ENCODE data around the gene CLEC1A. TPM values are rescaled to one million over a fixed set of nuclear protein-coding genes. Genes with fewer than 3 reads are reported as not detected.

CLEC1A gene
- total RNA-seq, 2 experiments from 2014 or later: not detected

DNA sequence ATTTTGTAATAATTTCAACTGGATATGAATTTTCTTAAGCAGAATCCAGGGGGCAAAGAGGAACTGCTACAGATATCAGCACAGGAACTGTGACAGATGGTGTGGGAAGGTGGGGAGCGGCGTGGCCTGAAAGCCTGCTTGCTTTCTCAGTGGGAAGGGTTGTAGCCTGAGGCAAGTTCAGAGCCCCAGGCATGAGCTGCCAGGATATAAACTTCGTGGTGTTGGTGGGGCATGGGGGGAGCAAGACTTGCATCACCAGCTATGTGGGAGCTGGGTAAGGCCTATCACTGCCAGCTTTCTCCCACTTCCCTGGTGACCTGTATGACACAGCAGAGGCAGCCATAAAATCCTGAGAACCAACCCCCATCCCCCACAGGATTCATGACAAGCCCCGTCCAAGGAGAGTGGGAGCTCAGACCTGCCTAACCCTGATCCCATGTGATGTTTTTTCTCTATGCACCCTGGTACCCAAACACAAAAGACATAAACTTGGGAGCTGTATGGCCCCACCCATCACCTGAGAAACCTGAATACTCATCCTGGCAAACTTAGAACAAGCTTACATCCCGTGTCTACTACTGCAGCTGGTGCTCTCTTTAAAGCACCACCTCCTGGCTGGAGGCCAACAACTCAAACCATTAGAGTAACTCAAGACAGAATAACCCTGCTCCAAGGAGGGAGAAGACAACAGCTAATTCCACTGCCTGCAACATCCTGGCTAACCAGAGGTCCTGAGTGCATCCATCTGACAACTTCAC is 16.5 kb downstream of the CLEC1A start:
- Mint-ChIP-seq H3K27ac (no peak overlapping the region), H3K27me3 (peaks cover 19% of the 10 kb centered on the region), H3K4me3 (no peak overlapping the region), H3K36me3 (ENCODE audit: low read depth) (no peaks in the 10 kb centered on the region), H3K9me3 (peaks cover 10% of the 10 kb centered on the region), H3K4me1 (ENCODE audit: low read depth) (no peaks in the 10 kb centered on the region)
- CTCF ChIA-PET: interaction anchor here (1.1 kb wide), 1 partner anchor 16 kb away, joined by 3 read pairs; no protein-coding TSS in a partner anchor
- H3K27ac ChIP-seq (ENCODE audit: low read depth in 1 of 2, low read length in 2 of 2): no peak overlapping the region
- TF ChIP-seq, protein P1, sequence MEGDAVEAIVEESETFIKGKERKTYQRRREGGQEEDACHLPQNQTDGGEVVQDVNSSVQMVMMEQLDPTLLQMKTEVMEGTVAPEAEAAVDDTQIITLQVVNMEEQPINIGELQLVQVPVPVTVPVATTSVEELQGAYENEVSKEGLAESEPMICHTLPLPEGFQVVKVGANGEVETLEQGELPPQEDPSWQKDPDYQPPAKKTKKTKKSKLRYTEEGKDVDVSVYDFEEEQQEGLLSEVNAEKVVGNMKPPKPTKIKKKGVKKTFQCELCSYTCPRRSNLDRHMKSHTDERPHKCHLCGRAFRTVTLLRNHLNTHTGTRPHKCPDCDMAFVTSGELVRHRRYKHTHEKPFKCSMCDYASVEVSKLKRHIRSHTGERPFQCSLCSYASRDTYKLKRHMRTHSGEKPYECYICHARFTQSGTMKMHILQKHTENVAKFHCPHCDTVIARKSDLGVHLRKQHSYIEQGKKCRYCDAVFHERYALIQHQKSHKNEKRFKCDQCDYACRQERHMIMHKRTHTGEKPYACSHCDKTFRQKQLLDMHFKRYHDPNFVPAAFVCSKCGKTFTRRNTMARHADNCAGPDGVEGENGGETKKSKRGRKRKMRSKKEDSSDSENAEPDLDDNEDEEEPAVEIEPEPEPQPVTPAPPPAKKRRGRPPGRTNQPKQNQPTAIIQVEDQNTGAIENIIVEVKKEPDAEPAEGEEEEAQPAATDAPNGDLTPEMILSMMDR (IDR thresholded peaks at IDR 0.05): no peak
- H3K4me3 ChIP-seq (ENCODE audit: low read length): no peak overlapping the region
- H3K9me3 ChIP-seq (ENCODE audit: control insufficient read depth in 1 of 2, insufficient read depth in 1 of 2, low read length in 2 of 2): peaks cover 6 to 13% of the 10 kb centered on the region in 2 experiments
- POLR2A ChIA-PET: no interaction called here
- intact Hi-C loops (cut with DNase I, micrococcal nuclease): no loop called here
- no peaks in the 10 kb centered on the region for H3K36me3 ChIP-seq (ENCODE audit: insufficient read depth, low read length)
- no peak for ATAC-seq (ENCODE audit: poor library complexity)
- peaks cover 0 to 9% of the 10 kb centered on the region in 2 experiments for H3K27me3 ChIP-seq (ENCODE audit: control insufficient read depth in 1 of 2, insufficient read depth in 2 of 2, low read length in 2 of 2)
- no peaks in the 10 kb centered on the region for H3K4me1 ChIP-seq (ENCODE audit: insufficient read depth, low read length)
- no peak for DNase-seq

GRCh38 chr12:10075451-10075850 is 23.3 kb downstream of the CLEC1A start:
- Mint-ChIP-seq H3K4me1 (ENCODE audit: low read depth) (no peaks in the 10 kb centered on the region), H3K9me3 (no peaks in the 10 kb centered on the region), H3K4me3 (no peak overlapping the region), H3K36me3 (ENCODE audit: low read depth) (no peaks in the 10 kb centered on the region), H3K27me3 (peaks cover 2% of the 10 kb centered on the region), H3K27ac (no peak overlapping the region)
- intact Hi-C loops (cut with DNase I, micrococcal nuclease): no loop called here
- no peaks in the 10 kb centered on the region for H3K36me3 ChIP-seq (ENCODE audit: insufficient read depth, low read length)
- H3K9me3 ChIP-seq (ENCODE audit: control insufficient read depth in 1 of 2, insufficient read depth in 1 of 2, low read length in 2 of 2): no peaks in the 10 kb centered on the region
- TF ChIP-seq, protein P1 (IDR thresholded peaks at IDR 0.05): no peak
- H3K27ac ChIP-seq (ENCODE audit: low read depth in 1 of 2, low read length in 2 of 2): no peak overlapping the region
- ChIA-PET CTCF (no interaction called here), POLR2A (no interaction called here)
- H3K27me3 ChIP-seq (ENCODE audit: control insufficient read depth in 1 of 2, insufficient read depth in 2 of 2, low read length in 2 of 2): no peaks in the 10 kb centered on the region
- no peak overlapping the region for H3K4me3 ChIP-seq (ENCODE audit: low read length)
- DNase-seq (no peak), ATAC-seq (ENCODE audit: poor library complexity) (no peak)
- no peaks in the 10 kb centered on the region for H3K4me1 ChIP-seq (ENCODE audit: insufficient read depth, low read length)

DNA sequence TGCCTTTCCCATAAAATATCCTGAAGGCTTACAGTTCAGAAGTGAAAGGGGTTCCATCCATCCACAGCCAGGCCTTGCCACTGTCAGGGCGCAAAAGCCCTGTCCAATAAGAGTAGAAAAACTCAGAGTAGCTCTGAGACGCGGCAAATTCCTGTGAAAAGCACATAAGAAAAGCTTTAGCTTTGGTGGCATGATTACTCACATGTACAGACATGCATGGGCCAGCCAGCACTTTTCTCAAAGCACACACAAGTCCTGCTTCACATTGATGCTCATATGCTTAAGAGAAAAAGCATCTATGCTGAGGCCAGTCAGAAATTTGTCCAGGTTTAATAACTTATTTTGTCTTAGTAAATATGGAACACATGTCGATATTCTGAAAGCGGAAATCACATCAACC is 25.5 kb downstream of the CLEC1A start:
- intact Hi-C loops (cut with DNase I, micrococcal nuclease): no loop called here
- no peaks in the 10 kb centered on the region for H3K9me3 ChIP-seq (ENCODE audit: control insufficient read depth in 1 of 2, insufficient read depth in 1 of 2, low read length in 2 of 2)
- H3K9me3 Mint-ChIP-seq: no peaks in the 10 kb centered on the region
- no peaks in the 10 kb centered on the region for H3K4me1 ChIP-seq (ENCODE audit: insufficient read depth, low read length)
- no peaks in the 10 kb centered on the region for H3K27me3 ChIP-seq (ENCODE audit: control insufficient read depth in 1 of 2, insufficient read depth in 2 of 2, low read length in 2 of 2)
- H3K27me3 Mint-ChIP-seq: peaks cover 7% of the 10 kb centered on the region
- H3K27ac Mint-ChIP-seq: no peak overlapping the region
- H3K36me3 ChIP-seq (ENCODE audit: insufficient read depth, low read length): no peaks in the 10 kb centered on the region
- ATAC-seq (ENCODE audit: poor library complexity) (no peak), DNase-seq (no peak)
- H3K36me3 Mint-ChIP-seq (ENCODE audit: low read depth): no peaks in the 10 kb centered on the region
- ChIA-PET CTCF (no interaction called here), POLR2A (no interaction called here)
- H3K4me3 Mint-ChIP-seq: no peak overlapping the region
- H3K4me1 Mint-ChIP-seq (ENCODE audit: low read depth): no peaks in the 10 kb centered on the region
- H3K4me3 ChIP-seq (ENCODE audit: low read length): no peak overlapping the region
- no peak overlapping the region for H3K27ac ChIP-seq (ENCODE audit: low read depth in 1 of 2, low read length in 2 of 2)
- TF ChIP-seq, protein P1 (IDR thresholded peaks at IDR 0.05): no peak
